Activated CD4-positive, alpha-beta T cell treated with anti-CD3 and anti-CD28 coated beads, Interleukin-2, amount 10 ng/mL, durations not matched to agents 7 days and 5 days (primary cell): ENCODE data around the gene MYO18B. TPM values are rescaled to one million over a fixed set of nuclear protein-coding genes. Genes with fewer than 3 reads are reported as not detected.

Source experiments
- CTCF ChIA-PET: fragments of 350-600 bp; sonication (Branson Sonifier 250); formaldehyde crosslinking; loops from one replicate; lab custom pipeline; 2021; ENCODE audit warnings: antibody characterized with exemption; lab: Charles Lee
- POLR2A ChIA-PET: fragments of 350-600 bp; sonication (Branson Sonifier 250); formaldehyde crosslinking; loops from one replicate; lab custom pipeline; 2021; ENCODE audit warnings: antibody characterized with exemption; lab: Charles Lee
- DNase-seq: peaks from one replicate; pipeline ENCODE4 v3.0.0-alpha.2; 2020
- H3K27ac Mint-ChIP-seq: one replicate; pipeline ENCODE4 v1.8.0; 2021; ENCODE audit warnings: mild to moderate bottlenecking, moderate library complexity, mixed read lengths
- H3K27me3 Mint-ChIP-seq: one replicate; pipeline ENCODE4 v1.8.0; 2021; ENCODE audit warnings: mixed read lengths
- H3K36me3 Mint-ChIP-seq: one replicate; pipeline ENCODE4 v1.8.0; 2021; ENCODE audit warnings: low read depth, mixed read lengths
- H3K4me1 Mint-ChIP-seq: one replicate; pipeline ENCODE4 v1.8.0; 2021; ENCODE audit warnings: mixed read lengths
- H3K4me3 Mint-ChIP-seq: one replicate; pipeline ENCODE4 v1.8.0; 2021; ENCODE audit warnings: mild to moderate bottlenecking, moderate library complexity, mixed read lengths
- H3K9me3 Mint-ChIP-seq: one replicate; pipeline ENCODE4 v1.8.0; 2021; ENCODE audit warnings: mixed read lengths
- total RNA-seq, 2 experiments: library from RNA; stranded (reverse); gene quantifications; one replicate each; pipeline ENCODE4 v1.2.3, GENCODE V29; 2021

Gene MYO18B
- total RNA-seq, 2 experiments from 2014 or later: 2.0 TPM

DNA sequence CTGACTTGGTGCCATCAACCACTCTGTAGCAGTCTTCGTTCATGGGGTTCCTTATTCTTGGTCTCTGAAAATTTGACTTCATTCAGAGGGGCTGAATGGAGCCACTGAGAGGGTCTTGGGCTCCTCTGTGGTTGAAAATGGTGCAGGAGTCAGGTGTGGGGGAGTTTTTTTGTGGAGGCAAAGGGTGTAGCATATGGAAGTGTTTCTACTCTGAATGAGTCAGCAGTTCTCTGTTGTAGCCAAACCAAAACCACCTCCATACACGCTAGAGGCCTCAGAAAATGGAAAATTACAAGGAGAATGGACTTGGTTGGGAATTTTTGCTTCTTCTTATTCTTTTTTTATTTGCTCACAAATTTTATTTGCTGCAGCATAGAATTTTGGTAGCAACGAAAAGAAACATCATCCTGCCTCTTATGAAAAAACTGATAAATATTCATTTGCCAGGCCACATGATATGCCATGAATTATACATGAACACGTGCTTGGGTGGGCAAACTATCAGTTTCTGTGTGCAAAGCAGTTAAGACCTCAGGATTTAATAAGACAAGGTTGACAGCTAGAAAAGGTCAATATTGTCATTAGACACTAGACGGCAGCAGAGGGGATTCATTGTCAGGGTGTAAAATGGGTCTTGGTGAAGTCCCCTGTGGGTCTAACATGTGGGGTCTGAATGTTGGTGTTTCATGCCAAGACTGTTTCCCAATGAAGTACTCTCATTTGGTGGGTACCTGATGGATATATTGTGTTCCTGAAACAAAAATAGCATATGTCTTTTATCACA, 111.7 kb downstream of the MYO18B start:
- Mint-ChIP-seq H3K27me3 (no peaks in the 10 kb centered on the region), H3K4me1 (no peaks in the 10 kb centered on the region), H3K4me3 (no peak overlapping the region), H3K27ac (no peak overlapping the region), H3K9me3 (no peaks in the 10 kb centered on the region), H3K36me3 (no peaks in the 10 kb centered on the region)
- ChIA-PET POLR2A (no interaction called here), CTCF (no interaction called here)
- DNase-seq: no peak

DNA sequence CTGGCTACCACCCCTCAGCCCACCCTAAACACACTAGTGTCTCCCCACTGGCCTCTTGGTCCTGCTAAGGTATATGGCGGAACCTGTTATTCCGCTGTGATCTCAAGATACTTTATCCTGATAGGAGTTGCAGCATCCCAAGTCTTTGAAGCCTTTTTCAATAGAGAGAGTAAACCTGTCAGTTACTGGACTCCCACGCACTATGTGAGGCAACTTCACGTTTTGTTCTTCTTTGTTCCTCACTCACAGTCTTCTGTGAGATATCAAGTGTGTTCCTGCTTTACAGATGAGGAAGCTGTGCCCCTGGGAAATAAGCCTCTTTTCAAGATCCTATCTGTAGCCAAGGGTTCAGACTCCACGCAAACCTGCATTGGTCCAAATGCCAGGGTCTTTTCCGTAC, 127.8 kb downstream of the MYO18B start:
- peaks cover 5% of the 10 kb centered on the region for H3K27me3 Mint-ChIP-seq
- no peak overlapping the region for H3K4me3 Mint-ChIP-seq
- no peak overlapping the region for H3K27ac Mint-ChIP-seq
- no peak for DNase-seq
- H3K9me3 Mint-ChIP-seq: no peaks in the 10 kb centered on the region
- no peaks in the 10 kb centered on the region for H3K4me1 Mint-ChIP-seq
- ChIA-PET CTCF (no interaction called here), POLR2A (no interaction called here)
- H3K36me3 Mint-ChIP-seq: no peaks in the 10 kb centered on the region

DNA sequence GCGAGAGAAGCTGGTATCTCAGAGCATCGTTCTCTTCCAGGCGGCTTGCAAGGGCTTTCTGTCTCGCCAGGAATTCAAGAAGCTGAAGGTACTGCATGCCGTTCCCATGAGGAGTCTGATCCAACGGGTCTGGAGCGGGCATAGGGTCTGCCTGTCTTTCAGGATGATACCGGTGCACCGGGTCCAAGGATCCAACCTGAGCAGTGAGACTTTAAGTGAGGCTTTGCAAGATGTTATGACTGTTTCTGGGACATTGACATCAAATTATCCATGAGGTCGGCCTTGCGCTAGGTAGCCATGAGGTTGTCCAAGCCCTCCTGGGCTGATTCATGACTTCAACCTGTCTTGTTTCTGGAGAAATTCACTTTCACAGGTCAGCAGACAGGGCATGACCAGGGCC, 132.3 kb downstream of the MYO18B start:
- DNase-seq: no peak
- no peak overlapping the region for H3K27ac Mint-ChIP-seq
- H3K4me3 Mint-ChIP-seq: no peak overlapping the region
- no peaks in the 10 kb centered on the region for H3K9me3 Mint-ChIP-seq
- CTCF ChIA-PET: interaction anchor here (0.5 kb wide), 1 partner anchor 442 kb away, joined by 4 read pairs; no protein-coding TSS in a partner anchor
- H3K4me1 Mint-ChIP-seq: no peaks in the 10 kb centered on the region
- no peaks in the 10 kb centered on the region for H3K36me3 Mint-ChIP-seq
- POLR2A ChIA-PET: no interaction called here
- peaks cover 15% of the 10 kb centered on the region for H3K27me3 Mint-ChIP-seq

DNA sequence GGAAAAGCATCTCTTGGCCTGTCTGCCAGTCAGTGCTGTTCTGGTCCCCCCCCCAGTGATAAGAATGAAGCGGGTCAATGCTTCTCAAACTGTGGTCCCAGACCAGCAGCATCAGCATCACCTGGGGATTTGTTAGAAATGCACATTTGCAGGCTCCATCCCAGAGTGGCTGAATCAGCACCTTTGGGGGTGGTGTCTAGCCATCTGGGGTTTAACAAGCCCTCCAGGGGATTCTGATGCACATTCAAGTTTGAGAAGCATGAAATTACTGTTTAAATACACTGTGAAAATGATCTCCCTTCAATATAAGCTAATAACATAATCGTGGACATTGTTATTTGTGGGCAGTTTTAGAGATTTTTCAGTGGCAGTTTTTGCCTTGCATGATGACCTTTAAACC, 133.5 kb downstream of the MYO18B start:
- peaks cover 16% of the 10 kb centered on the region for H3K27me3 Mint-ChIP-seq
- no peak overlapping the region for H3K4me3 Mint-ChIP-seq
- POLR2A ChIA-PET: no interaction called here
- CTCF ChIA-PET: no interaction called here
- no peak for DNase-seq
- no peaks in the 10 kb centered on the region for H3K9me3 Mint-ChIP-seq
- no peaks in the 10 kb centered on the region for H3K36me3 Mint-ChIP-seq
- no peak overlapping the region for H3K27ac Mint-ChIP-seq
- H3K4me1 Mint-ChIP-seq: no peaks in the 10 kb centered on the region

DNA sequence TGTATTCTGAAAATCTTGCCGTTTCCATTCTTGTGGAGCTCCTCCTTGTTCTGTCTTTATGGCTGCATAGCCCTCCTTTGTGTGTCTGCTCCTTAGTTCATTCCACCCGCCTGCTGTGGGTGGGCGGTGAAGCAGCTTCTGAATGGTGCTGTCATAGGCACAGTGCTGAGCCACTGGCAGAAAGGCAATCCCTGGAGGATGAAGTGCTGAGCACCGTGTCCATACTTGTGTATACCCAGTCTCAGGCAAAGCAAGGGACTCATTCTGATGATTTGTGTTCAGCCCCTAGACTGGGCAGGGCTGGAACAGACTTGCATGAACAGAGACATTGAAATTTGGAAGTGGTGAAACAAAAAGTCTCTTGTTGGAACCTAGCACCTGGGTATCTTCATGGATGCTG, 134.9 kb downstream of the MYO18B start:
- ChIA-PET POLR2A (no interaction called here), CTCF (no interaction called here)
- Mint-ChIP-seq H3K4me1 (no peaks in the 10 kb centered on the region), H3K36me3 (no peaks in the 10 kb centered on the region), H3K4me3 (no peak overlapping the region), H3K27ac (no peak overlapping the region), H3K9me3 (no peaks in the 10 kb centered on the region), H3K27me3 (peaks cover 17% of the 10 kb centered on the region)
- DNase-seq: no peak

DNA sequence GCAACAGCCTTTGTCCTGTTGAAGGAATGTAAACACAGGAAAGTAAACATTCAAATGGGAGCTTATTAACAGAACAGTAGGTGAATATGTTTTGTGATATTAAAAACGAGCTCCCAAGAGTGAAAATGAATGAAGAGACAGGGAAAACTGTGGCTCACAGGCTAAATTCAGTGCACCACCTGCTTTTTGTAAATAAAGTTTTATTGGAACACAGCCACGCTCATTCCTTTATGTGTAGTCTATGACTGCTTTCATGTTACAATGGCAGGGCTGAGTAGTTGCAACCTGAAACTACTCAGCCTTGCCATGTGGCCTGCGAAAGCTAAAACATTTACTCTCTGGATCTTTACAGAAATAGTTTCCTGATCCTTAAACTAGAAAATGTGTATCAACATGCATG, 136.9 kb downstream of the MYO18B start:
- ChIA-PET CTCF (interaction anchor here (0.6 kb wide), 1 partner anchor 60 kb away, joined by 3 read pairs; no protein-coding TSS in a partner anchor), POLR2A (no interaction called here)
- no peak overlapping the region for H3K27ac Mint-ChIP-seq
- no peak overlapping the region for H3K4me3 Mint-ChIP-seq
- H3K9me3 Mint-ChIP-seq: no peaks in the 10 kb centered on the region
- DNase-seq: no peak
- no peaks in the 10 kb centered on the region for H3K4me1 Mint-ChIP-seq
- peaks cover 20% of the 10 kb centered on the region for H3K27me3 Mint-ChIP-seq
- H3K36me3 Mint-ChIP-seq: no peaks in the 10 kb centered on the region

DNA sequence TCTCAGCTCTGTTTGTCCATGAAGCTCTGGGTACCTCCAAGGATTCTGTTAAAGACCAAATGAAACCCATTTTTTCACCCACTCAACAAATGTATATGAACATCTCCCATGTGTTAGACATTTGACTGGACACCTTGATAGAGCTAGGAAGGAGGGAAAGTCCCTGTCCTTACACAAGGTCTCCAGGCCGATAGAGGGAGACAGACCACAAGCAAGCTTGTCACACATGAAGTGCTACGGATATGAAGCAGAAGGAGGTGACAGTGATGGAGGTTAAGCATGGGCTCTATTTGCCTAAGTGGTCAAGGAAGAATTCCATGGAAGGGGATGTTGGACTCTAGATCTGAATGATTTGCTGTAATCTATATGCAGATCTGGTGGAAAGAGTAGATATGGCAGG, 138.5 kb downstream of the MYO18B start:
- no peaks in the 10 kb centered on the region for H3K9me3 Mint-ChIP-seq
- POLR2A ChIA-PET: no interaction called here
- H3K36me3 Mint-ChIP-seq: no peaks in the 10 kb centered on the region
- no peak for DNase-seq
- no peaks in the 10 kb centered on the region for H3K4me1 Mint-ChIP-seq
- peaks cover 19% of the 10 kb centered on the region for H3K27me3 Mint-ChIP-seq
- no peak overlapping the region for H3K4me3 Mint-ChIP-seq
- H3K27ac Mint-ChIP-seq: no peak overlapping the region
- CTCF ChIA-PET: no interaction called here

DNA sequence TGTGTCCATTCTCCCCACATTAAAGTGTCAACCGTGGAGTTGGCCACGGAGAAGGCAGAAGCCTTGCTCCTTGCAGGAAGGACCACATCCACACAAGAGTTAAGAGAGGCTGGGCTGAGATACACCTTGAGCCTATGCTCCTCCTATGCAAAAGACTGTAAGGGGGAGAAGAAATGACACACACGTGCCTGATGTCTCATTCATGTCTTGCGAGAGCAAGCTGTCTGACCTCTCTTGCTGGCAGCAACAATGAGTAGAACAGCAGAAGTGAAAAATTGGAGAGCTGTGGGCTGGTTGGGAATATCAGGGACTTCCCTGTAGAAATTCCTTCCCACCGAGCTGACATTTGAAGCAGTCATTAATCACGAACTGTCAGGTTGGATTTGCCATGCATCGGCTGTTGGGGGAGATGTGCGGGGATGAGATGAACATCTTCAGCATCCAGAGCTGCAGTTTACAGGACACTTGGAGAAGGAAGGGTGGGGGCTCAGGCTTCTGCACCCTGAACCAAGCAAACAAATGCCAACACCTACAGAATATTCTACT, 139.3 kb downstream of the MYO18B start:
- Mint-ChIP-seq H3K36me3 (no peaks in the 10 kb centered on the region), H3K27me3 (peaks cover 14% of the 10 kb centered on the region), H3K9me3 (no peaks in the 10 kb centered on the region), H3K4me3 (no peak overlapping the region), H3K4me1 (no peaks in the 10 kb centered on the region), H3K27ac (no peak overlapping the region)
- DNase-seq: no peak
- POLR2A ChIA-PET: no interaction called here
- CTCF ChIA-PET: no interaction called here

DNA sequence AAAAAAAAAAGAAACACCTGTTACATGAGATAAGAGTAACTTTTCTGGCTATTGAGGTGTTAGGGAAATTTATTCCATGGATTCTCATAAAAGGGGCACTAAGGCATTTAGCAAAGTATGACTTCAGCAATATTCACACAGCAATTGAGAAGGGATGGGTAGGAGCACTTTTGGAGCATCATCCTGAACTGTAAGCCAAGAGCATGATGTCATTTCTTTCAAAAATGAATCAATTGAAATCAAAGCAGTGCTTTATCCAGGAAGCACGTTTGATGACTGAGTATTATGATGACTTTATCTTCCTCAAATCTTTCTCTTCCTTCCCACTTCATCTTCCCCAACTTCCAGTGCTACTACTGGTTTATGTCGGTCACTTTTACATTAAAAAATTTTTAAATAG, 140.4 kb downstream of the MYO18B start:
- Mint-ChIP-seq H3K9me3 (no peaks in the 10 kb centered on the region), H3K27me3 (peaks cover 11% of the 10 kb centered on the region), H3K36me3 (no peaks in the 10 kb centered on the region), H3K4me1 (no peaks in the 10 kb centered on the region), H3K27ac (no peak overlapping the region), H3K4me3 (no peak overlapping the region)
- POLR2A ChIA-PET: no interaction called here
- CTCF ChIA-PET: no interaction called here
- DNase-seq: no peak

DNA sequence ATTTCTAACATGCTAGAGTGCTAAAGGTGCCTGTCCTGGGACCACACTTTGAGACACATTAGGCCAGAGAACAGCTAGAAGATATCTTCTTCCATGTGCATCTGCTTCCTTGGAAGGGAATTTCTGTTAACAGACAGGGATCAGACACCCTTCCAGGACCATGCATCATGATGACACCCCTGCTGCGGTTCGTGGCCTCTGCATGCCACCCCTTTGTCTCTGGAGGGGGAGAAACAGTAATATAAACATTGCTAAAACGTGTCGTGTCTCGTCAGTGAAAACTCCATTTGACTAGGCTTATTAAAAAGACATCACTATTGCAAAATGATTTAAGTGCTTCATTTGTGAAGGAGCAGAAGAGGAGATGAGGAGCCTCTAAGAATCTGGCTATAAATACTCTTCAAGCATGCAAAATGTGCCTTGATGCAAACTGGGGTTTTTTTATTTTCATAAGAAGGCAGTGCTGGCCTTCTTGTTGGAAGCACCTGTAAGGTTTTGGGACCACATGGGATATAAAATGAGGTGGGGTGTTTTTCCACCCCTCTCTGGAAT, 141.6 kb downstream of the MYO18B start:
- no peaks in the 10 kb centered on the region for H3K9me3 Mint-ChIP-seq
- H3K4me1 Mint-ChIP-seq: no peaks in the 10 kb centered on the region
- no peak for DNase-seq
- CTCF ChIA-PET: no interaction called here
- H3K27ac Mint-ChIP-seq: no peak overlapping the region
- H3K27me3 Mint-ChIP-seq: peaks cover 10% of the 10 kb centered on the region
- no peaks in the 10 kb centered on the region for H3K36me3 Mint-ChIP-seq
- H3K4me3 Mint-ChIP-seq: no peak overlapping the region
- POLR2A ChIA-PET: no interaction called here

DNA sequence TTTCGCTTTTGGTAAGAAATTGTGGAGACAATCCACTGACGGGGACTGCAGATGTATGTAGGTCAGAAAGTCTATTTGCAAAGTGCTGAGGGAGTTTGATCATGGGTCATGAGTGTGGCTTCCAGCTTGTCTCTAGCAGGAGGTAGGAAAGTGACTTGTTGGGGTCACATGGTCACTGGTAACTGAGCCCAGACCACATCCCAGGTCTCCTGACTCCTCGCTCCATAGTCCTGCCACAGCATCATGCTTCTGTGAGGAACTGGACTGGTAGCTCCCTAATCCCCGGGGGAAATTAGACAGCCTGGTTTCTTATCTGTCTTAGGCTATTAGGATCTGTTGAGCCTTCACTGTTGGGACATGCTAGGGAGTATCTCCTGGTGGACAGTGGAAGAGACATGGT, 142.1 kb downstream of the MYO18B start:
- no peaks in the 10 kb centered on the region for H3K36me3 Mint-ChIP-seq
- ChIA-PET POLR2A (no interaction called here), CTCF (interaction anchor here (0.6 kb wide), 1 partner anchor 439 kb away, joined by 3 read pairs; no protein-coding TSS in a partner anchor)
- no peak for DNase-seq
- no peak overlapping the region for H3K27ac Mint-ChIP-seq
- no peaks in the 10 kb centered on the region for H3K9me3 Mint-ChIP-seq
- peaks cover 12% of the 10 kb centered on the region for H3K27me3 Mint-ChIP-seq
- H3K4me1 Mint-ChIP-seq: no peaks in the 10 kb centered on the region
- no peak overlapping the region for H3K4me3 Mint-ChIP-seq

DNA sequence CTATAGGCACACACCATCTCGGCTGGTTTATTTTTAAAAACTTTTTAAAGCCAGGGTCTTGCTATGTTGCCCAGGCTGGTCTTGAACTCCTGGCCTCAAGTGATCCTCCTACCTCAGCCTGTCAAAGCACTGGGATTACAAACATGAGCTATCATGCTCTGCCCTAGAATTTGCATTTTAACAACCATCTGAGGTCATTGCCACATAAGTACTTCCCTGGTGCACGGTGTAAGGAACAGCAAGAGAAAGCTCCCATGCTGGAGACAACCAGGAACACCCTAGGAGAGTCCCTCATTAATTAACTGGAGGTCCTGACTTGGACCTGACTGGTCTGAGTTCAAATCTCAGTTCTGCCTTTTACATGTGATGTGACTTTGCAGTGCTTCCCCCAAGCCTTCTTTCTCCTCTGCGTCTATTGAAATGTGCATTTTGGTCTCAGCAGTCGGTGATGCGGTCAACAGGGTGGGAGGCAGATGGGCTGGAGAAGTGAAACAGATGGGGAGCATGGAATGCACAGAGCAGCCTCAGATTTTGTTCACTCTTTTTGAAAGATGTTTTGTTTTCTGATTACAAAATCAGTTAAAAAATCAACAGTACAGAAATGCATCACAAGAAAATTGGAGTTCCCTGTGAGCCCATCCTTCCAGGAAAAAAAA, 146.5 kb downstream of the MYO18B start:
- Mint-ChIP-seq H3K27ac (no peak overlapping the region), H3K27me3 (peaks cover 15% of the 10 kb centered on the region), H3K4me3 (no peak overlapping the region), H3K4me1 (no peaks in the 10 kb centered on the region), H3K9me3 (no peaks in the 10 kb centered on the region), H3K36me3 (no peaks in the 10 kb centered on the region)
- ChIA-PET CTCF (no interaction called here), POLR2A (no interaction called here)
- no peak for DNase-seq

DNA sequence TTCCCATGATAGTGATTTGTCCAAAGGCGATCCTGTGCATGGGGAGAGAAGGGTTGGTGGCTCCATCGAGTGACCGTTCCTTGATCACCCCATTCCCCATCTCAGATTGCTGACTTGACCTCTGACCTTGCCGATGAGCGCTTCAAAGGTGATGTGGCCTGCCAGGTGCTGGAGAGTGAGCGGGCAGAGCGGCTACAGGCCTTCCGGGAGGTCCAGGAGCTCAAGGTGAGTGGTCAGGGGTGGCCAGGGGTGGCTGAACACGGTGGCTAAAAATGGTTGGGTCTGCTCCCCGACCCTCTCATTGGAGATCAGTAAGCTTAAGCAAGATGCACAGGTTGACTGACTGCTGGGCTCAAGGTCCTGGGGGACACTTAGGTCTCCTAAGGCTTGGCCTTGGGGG, 148.7 kb downstream of the MYO18B start:
- ChIA-PET CTCF (no interaction called here), POLR2A (no interaction called here)
- Mint-ChIP-seq H3K27me3 (peaks cover 21% of the 10 kb centered on the region), H3K9me3 (no peaks in the 10 kb centered on the region), H3K36me3 (no peaks in the 10 kb centered on the region), H3K4me3 (no peak overlapping the region), H3K27ac (no peak overlapping the region), H3K4me1 (no peaks in the 10 kb centered on the region)
- no peak for DNase-seq
